ENCODE data around the gene SARS2. TPM values are rescaled to one million over a fixed set of nuclear protein-coding genes. Genes with fewer than 3 reads are reported as not detected.

Gene SARS2
- total RNA-seq, 2 donors from 2014 or later, result 53.2 to 60.2 TPM

DNA sequence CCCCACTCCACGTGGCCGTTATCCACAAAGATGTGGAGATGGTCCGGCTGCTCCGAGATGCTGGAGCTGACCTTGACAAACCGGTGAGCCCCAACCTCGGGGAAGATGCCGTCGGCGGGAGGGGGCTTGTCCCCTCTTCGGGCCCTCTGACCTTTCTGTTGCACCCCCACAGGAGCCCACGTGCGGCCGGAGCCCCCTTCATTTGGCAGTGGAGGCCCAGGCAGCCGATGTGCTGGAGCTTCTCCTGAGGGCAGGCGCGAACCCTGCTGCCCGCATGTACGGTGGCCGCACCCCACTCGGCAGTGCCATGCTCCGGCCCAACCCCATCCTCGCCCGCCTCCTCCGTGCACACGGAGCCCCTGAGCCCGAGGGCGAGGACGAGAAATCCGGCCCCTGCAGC, 23.3 kb downstream of the SARS2 start:
- H3K4me1 ChIP-seq (ENCODE audit: control insufficient read depth, insufficient read depth, low read length), result no peaks in the 10 kb centered on the region
- H3K36me3 ChIP-seq (ENCODE audit: control insufficient read depth, insufficient read depth, low read length), result peaks cover 6% of the 10 kb centered on the region
- no peak for DNase-seq
- H3K4me3 Mint-ChIP-seq, result no peak overlapping the region
- no peak overlapping the region for H3K27ac Mint-ChIP-seq
- TF ChIP-seq, protein P1, sequence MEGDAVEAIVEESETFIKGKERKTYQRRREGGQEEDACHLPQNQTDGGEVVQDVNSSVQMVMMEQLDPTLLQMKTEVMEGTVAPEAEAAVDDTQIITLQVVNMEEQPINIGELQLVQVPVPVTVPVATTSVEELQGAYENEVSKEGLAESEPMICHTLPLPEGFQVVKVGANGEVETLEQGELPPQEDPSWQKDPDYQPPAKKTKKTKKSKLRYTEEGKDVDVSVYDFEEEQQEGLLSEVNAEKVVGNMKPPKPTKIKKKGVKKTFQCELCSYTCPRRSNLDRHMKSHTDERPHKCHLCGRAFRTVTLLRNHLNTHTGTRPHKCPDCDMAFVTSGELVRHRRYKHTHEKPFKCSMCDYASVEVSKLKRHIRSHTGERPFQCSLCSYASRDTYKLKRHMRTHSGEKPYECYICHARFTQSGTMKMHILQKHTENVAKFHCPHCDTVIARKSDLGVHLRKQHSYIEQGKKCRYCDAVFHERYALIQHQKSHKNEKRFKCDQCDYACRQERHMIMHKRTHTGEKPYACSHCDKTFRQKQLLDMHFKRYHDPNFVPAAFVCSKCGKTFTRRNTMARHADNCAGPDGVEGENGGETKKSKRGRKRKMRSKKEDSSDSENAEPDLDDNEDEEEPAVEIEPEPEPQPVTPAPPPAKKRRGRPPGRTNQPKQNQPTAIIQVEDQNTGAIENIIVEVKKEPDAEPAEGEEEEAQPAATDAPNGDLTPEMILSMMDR (conservative IDR thresholded peaks at IDR 0.05), result no peak
- H3K4me1 Mint-ChIP-seq, result peaks cover 8% of the 10 kb centered on the region
- H3K27ac ChIP-seq (ENCODE audit: low read depth, low read length), result no peak overlapping the region
- no peaks in the 10 kb centered on the region for H3K27me3 ChIP-seq (ENCODE audit: control insufficient read depth, insufficient read depth, low read length, poor library complexity, severe bottlenecking)
- 96 to 97% methylated on average over 22 to 29 of the region's 29 CpGs for WGBS, 2 experiments (ENCODE audit: insufficient coverage in 1 of 2, insufficient read length in 1 of 2)
- no peak overlapping the region for H3K4me3 ChIP-seq (ENCODE audit: low read length)
- H3K9ac ChIP-seq (ENCODE audit: extremely low read depth, low read length, poor library complexity, severe bottlenecking), result no peak overlapping the region
- H3K27me3 Mint-ChIP-seq (ENCODE audit: insufficient read depth), result peaks cover 2% of the 10 kb centered on the region
- H3K36me3 Mint-ChIP-seq (ENCODE audit: low read depth), result peaks cover 35% of the 10 kb centered on the region
- no peaks in the 10 kb centered on the region for H3K9me3 ChIP-seq (ENCODE audit: control insufficient read depth, low read length)
- peaks cover 2% of the 10 kb centered on the region for H3K9me3 Mint-ChIP-seq

DNA sequence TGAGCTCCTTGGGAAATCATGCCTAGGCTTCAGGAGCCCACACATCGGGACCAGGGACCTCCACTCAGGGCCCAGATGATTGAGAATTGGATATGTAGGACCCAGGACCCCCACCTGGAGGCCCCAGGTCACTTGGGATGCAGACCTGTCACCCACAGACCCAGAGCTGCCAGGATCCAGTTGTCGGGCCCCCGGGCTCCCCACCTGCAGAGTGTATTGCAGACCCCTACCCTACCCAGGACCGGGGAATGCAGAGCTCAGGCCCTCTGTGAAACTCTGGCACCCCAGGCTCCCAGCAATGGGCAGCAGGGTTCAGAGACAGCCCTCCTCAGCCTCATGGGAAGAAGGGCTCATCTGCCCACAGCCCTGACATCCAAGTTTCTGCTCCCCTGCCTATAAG, 24.9 kb downstream of the SARS2 start:
- Mint-ChIP-seq H3K4me1 (peaks cover 12% of the 10 kb centered on the region), H3K9me3 (peaks cover 11% of the 10 kb centered on the region), H3K4me3 (no peak overlapping the region), H3K36me3 (ENCODE audit: low read depth) (peaks cover 38% of the 10 kb centered on the region), H3K27me3 (ENCODE audit: insufficient read depth) (no peaks in the 10 kb centered on the region), H3K27ac (no peak overlapping the region)
- no peak overlapping the region for H3K27ac ChIP-seq (ENCODE audit: low read depth, low read length)
- no peak overlapping the region for H3K4me3 ChIP-seq (ENCODE audit: low read length)
- no peak overlapping the region for H3K9ac ChIP-seq (ENCODE audit: extremely low read depth, low read length, poor library complexity, severe bottlenecking)
- peaks cover 7% of the 10 kb centered on the region for H3K9me3 ChIP-seq (ENCODE audit: control insufficient read depth, low read length)
- no peak for DNase-seq
- H3K36me3 ChIP-seq (ENCODE audit: control insufficient read depth, insufficient read depth, low read length), result peaks cover 6% of the 10 kb centered on the region
- H3K4me1 ChIP-seq (ENCODE audit: control insufficient read depth, insufficient read depth, low read length), result no peaks in the 10 kb centered on the region
- H3K27me3 ChIP-seq (ENCODE audit: control insufficient read depth, insufficient read depth, low read length, poor library complexity, severe bottlenecking), result no peaks in the 10 kb centered on the region
- 93 to 100% methylated on average over 1 to 4 of the region's 4 CpGs for WGBS, 2 experiments (ENCODE audit: insufficient coverage in 1 of 2, insufficient read length in 1 of 2)
- TF ChIP-seq, protein P1 (conservative IDR thresholded peaks at IDR 0.05), result no peak

DNA sequence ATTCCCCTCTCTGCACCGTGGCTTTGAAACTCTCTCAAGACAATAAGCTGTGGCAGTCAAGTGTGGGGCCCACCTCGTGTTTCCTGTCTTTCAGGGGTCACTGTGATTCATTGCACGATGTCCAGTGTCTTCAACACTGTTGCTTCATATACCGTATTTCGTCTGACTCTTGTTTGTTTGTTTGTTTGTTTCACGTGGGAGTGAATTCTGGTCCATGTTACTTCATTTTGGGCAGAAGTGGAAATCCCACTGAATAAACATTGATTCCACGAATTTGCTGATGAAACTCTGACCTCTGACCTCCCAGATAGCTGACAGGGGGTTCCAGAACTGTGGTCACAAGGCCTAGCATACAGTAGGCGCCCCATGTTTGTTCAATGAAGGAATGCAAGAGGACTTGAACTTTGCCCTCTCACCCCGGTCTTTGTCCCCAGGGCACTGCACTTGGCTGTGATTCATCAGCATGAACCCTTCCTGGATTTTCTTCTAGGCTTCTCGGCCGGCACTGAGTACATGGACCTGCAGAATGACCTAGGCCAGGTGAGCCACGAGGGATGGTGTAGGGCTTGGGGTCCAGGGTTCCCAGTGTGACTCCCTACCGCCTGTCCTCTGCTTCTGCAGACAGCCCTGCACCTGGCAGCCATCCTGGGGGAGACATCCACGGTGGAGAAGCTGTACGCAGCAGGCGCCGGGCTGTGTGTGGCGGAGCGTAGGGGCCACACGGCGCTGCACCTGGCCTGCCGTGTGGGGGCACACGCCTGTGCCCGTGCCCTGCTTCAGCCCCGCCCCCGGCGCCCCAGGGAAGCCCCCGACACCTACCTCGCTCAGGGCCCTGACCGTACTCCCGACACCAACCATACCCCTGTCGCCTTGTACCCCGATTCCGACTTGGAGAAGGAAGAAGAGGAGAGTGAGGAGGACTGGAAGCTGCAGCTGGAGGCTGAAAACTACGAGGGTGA, 25.7 kb downstream of the SARS2 start:
- H3K9me3 ChIP-seq (ENCODE audit: control insufficient read depth, low read length), result peaks cover 7% of the 10 kb centered on the region
- H3K9me3 Mint-ChIP-seq, result peaks cover 11% of the 10 kb centered on the region
- no peaks in the 10 kb centered on the region for H3K27me3 Mint-ChIP-seq (ENCODE audit: insufficient read depth)
- no peaks in the 10 kb centered on the region for H3K4me1 ChIP-seq (ENCODE audit: control insufficient read depth, insufficient read depth, low read length)
- H3K27ac Mint-ChIP-seq, result peak overlapping the region; percentile 5
- H3K36me3 Mint-ChIP-seq (ENCODE audit: low read depth), result peaks cover 38% of the 10 kb centered on the region
- peaks cover 12% of the 10 kb centered on the region for H3K4me1 Mint-ChIP-seq
- H3K4me3 ChIP-seq (ENCODE audit: low read length), result no peak overlapping the region
- 94 to 95% methylated on average over 25 to 35 of the region's 35 CpGs for WGBS, 2 experiments (ENCODE audit: insufficient coverage in 1 of 2, insufficient read length in 1 of 2)
- no peaks in the 10 kb centered on the region for H3K27me3 ChIP-seq (ENCODE audit: control insufficient read depth, insufficient read depth, low read length, poor library complexity, severe bottlenecking)
- no peak overlapping the region for H3K9ac ChIP-seq (ENCODE audit: extremely low read depth, low read length, poor library complexity, severe bottlenecking)
- no peak overlapping the region for H3K4me3 Mint-ChIP-seq
- peaks cover 6% of the 10 kb centered on the region for H3K36me3 ChIP-seq (ENCODE audit: control insufficient read depth, insufficient read depth, low read length)
- H3K27ac ChIP-seq (ENCODE audit: low read depth, low read length), result no peak overlapping the region
- TF ChIP-seq, protein P1 (conservative IDR thresholded peaks at IDR 0.05), result no peak
- DNase-seq, result no peak
